Large intestine (tissue), 3 donors: ENCODE measurements around the gene TGFBR3L. TPM values are rescaled to one million over a fixed set of nuclear protein-coding genes. Genes with fewer than 3 reads are reported as not detected.

Source experiments
- DNase-seq, 2 donors: peaks; one replicate each; pipeline versions ENCODE4 v3.0.0 to v3.0.0-alpha.2; 2013
- H3K27ac ChIP-seq: one replicate; pipeline ENCODE4 v1.5.1; 2013; ENCODE audit warnings: low read length
- H3K27me3 ChIP-seq: 2 replicates; pipeline ENCODE4 v1.6.1; 2013; ENCODE audit warnings: low read length; ENCODE audit not compliant: control insufficient read depth, insufficient read depth
- H3K36me3 ChIP-seq: 2 replicates; pipeline ENCODE4 v1.6.1; 2013; ENCODE audit warnings: low read length; ENCODE audit not compliant: control insufficient read depth, insufficient read depth
- H3K4me1 ChIP-seq: one replicate; pipeline ENCODE4 v1.6.1; 2013; ENCODE audit warnings: low read length; ENCODE audit not compliant: control insufficient read depth, insufficient read depth
- H3K4me3 ChIP-seq: one replicate; pipeline ENCODE4 v1.5.1; 2013; ENCODE audit warnings: low read length
- H3K9me3 ChIP-seq: one replicate; pipeline ENCODE4 v1.6.1; 2013; ENCODE audit warnings: mild to moderate bottlenecking, low read depth, low read length, moderate library complexity; ENCODE audit not compliant: control insufficient read depth
- WGBS: methylation state at CpG from one replicate; pipeline ENCODE4 v1.1.5; 2013; ENCODE audit warnings: low lambda C conversion rate; ENCODE audit not compliant: insufficient coverage; 5-methylcytosine and 5-hydroxymethylcytosine counted together
- polyA plus RNA-seq: library from polyadenylated mRNA; unstranded; fragments of 120-200 nt; gene quantifications from one replicate; pipeline ENCODE4 v1.2.1, GENCODE V29; 2013

TGFBR3L gene
- polyA plus RNA-seq, 1 donor, result 1.4 TPM

- Histone ChIP-seq H3K36me3 (peaks cover 29% of the 10 kb centered on the region), H3K4me3 (no peak overlapping the region), H3K27ac (no peak overlapping the region), H3K9me3 (no peaks in the 10 kb centered on the region), H3K4me1 (peaks cover 15% of the 10 kb centered on the region), H3K27me3 (no peaks in the 10 kb centered on the region)
- no CpG with 5 or more reads among the region's 10 CpGs for WGBS
- DNase-seq, result no peak
These were observed 8.8 kb upstream of the TGFBR3L start for GRCh38 chr19:7905859-7906258.

DNA sequence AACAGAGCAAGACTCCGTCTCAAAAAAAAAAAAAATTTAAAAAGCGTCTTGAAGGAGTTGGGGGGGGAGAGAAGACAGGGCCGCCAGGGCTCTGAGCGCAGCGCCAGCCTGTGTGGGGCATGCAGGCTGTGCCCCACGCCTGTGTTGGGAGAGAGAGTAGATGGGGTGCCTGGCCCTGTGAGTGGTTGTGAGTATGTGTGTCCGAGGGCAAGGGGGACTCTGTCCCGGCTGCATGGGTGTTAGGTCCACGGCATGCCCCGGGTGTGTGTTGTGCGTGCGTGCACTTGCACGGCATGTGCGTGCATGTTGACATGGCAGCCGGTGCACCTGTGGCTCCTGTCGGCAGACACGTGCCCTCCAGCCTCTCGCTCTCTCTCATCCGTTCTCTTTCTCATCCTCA is 7.5 kb upstream of the TGFBR3L start:
- peaks cover 41% of the 10 kb centered on the region for H3K36me3 ChIP-seq
- no peak overlapping the region for H3K27ac ChIP-seq
- no peaks in the 10 kb centered on the region for H3K27me3 ChIP-seq
- H3K4me1 ChIP-seq, result peaks cover 15% of the 10 kb centered on the region
- H3K9me3 ChIP-seq, result no peaks in the 10 kb centered on the region
- DNase-seq, result no peak
- no CpG with 5 or more reads among the region's 19 CpGs for WGBS
- H3K4me3 ChIP-seq, result no peak overlapping the region

- no peak overlapping the region for H3K4me3 ChIP-seq
- peaks cover 45% of the 10 kb centered on the region for H3K36me3 ChIP-seq
- peaks cover 15% of the 10 kb centered on the region for H3K4me1 ChIP-seq
- no peaks in the 10 kb centered on the region for H3K9me3 ChIP-seq
- no peaks in the 10 kb centered on the region for H3K27me3 ChIP-seq
- no peak overlapping the region for H3K27ac ChIP-seq
- DNase-seq, result no peak
- WGBS, result no CpG with 5 or more reads among the region's 11 CpGs
These were observed 7.1 kb upstream of the TGFBR3L start for GRCh38 chr19:7907544-7907943.

DNA sequence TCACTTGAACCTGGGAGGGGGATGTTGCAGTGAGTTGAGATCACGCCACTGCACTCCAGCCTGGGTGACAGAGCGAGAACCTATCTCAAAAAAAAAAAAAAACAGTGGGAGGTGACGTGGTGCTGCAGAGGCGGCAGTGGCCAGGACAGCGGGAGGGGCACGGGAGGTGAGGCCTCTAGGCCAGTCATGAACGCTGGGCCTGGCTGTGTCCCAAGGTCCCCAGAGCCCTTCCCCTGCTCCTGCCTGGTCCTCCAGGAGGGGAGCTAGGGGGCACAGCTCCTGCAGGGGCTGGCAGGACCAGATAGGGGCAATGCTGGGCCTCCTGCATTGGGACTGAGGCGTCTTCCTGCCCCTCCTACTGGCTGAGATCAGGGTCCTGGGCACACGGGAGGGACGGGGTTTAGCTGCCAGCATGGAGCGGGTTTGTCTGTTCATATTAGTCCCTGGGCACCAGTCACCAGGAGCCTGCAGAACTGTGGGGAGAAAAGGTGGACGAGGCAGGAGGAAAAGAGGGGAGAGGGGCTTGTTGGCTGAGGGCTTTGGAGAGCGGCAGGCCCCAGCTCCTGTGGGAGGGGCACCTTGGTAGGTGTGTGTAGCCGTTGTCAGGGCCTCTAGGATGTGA is 6.4 kb upstream of the TGFBR3L start:
- WGBS, result no CpG with 5 or more reads among the region's 14 CpGs
- H3K4me1 ChIP-seq, result peaks cover 9% of the 10 kb centered on the region
- no peak overlapping the region for H3K4me3 ChIP-seq
- peaks cover 51% of the 10 kb centered on the region for H3K36me3 ChIP-seq
- DNase-seq, result no peak
- no peaks in the 10 kb centered on the region for H3K9me3 ChIP-seq
- no peaks in the 10 kb centered on the region for H3K27me3 ChIP-seq
- no peak overlapping the region for H3K27ac ChIP-seq

GRCh38 chr19:7908742-7909461 is 5.7 kb upstream of the TGFBR3L start:
- peaks cover 53% of the 10 kb centered on the region for H3K36me3 ChIP-seq
- WGBS, result no CpG with 5 or more reads among the region's 19 CpGs
- H3K4me1 ChIP-seq, result peaks cover 9% of the 10 kb centered on the region
- peaks cover 7% of the 10 kb centered on the region for H3K9me3 ChIP-seq
- no peaks in the 10 kb centered on the region for H3K27me3 ChIP-seq
- no peak overlapping the region for H3K4me3 ChIP-seq
- no peak overlapping the region for H3K27ac ChIP-seq
- no peak for DNase-seq

GRCh38 chr19:7909471-7910067 is 5.1 kb upstream of the TGFBR3L start:
- no peak overlapping the region for H3K27ac ChIP-seq
- peaks cover 7% of the 10 kb centered on the region for H3K9me3 ChIP-seq
- H3K27me3 ChIP-seq, result peaks cover 4% of the 10 kb centered on the region
- no CpG with 5 or more reads among the region's 21 CpGs for WGBS
- DNase-seq, result no peak
- peaks cover 53% of the 10 kb centered on the region for H3K36me3 ChIP-seq
- peaks cover 9% of the 10 kb centered on the region for H3K4me1 ChIP-seq
- H3K4me3 ChIP-seq, result no peak overlapping the region

- peaks cover 51% of the 10 kb centered on the region for H3K36me3 ChIP-seq
- WGBS, result no CpG with 5 or more reads among the region's 54 CpGs
- no peak for DNase-seq
- H3K9me3 ChIP-seq, result peaks cover 7% of the 10 kb centered on the region
- H3K27me3 ChIP-seq, result peaks cover 13% of the 10 kb centered on the region
- peaks cover under 1% of the 10 kb centered on the region for H3K4me1 ChIP-seq
- H3K4me3 ChIP-seq, result no peak overlapping the region
- H3K27ac ChIP-seq, result no peak overlapping the region
These were observed 4.1 kb upstream of the TGFBR3L start for GRCh38 chr19:7910321-7911161.

DNA sequence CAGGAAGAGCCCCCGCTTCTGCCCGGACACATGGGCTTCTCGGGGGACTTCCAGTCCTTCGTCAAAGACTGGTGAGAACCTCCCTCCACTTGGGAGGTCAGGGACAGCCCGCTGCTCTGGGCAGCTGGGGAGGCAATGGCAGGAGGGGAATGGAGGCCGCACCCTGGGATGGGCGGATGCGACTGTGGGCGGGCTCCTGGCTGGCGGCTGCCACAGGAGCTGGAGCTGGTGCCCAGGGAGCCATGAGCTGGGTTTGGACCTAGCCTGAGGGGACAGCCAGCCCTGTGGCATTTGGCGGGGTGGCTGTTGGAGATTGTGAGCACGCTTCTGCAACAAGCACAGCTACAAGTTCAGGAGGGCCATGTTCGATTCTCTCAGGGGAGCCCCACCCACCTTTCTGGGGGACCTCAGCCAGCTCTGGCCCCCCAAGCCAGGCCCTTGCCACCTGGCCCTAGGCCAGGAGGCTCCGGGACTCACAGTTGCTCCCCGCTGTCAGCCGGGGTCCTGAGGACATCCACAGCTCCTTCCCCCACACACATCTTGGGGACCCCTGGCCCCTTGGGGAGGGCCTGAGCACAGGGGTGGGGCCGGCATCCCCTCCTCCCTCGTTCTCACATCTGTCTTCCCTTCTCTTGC is 3.0 kb upstream of the TGFBR3L start:
- Histone ChIP-seq H3K9me3 (peaks cover 11% of the 10 kb centered on the region), H3K27ac (no peak overlapping the region), H3K4me3 (no peak overlapping the region), H3K27me3 (peaks cover 23% of the 10 kb centered on the region), H3K36me3 (peaks cover 42% of the 10 kb centered on the region), H3K4me1 (peaks cover 8% of the 10 kb centered on the region)
- WGBS, result no CpG with 5 or more reads among the region's 18 CpGs
- no peak for DNase-seq

- DNase-seq, result no peak
- H3K9me3 ChIP-seq, result peaks cover 11% of the 10 kb centered on the region
- WGBS, result no CpG with 5 or more reads among the region's 31 CpGs
These were observed 2.4 kb upstream of the TGFBR3L start for GRCh38 chr19:7912144-7912696.

More at GRCh38 chr19:7912144-7912696, 2.4 kb upstream of the TGFBR3L start:
- Histone ChIP-seq H3K36me3 (peaks cover 42% of the 10 kb centered on the region), H3K4me3 (no peak overlapping the region), H3K27ac (no peak overlapping the region), H3K27me3 (peaks cover 27% of the 10 kb centered on the region), H3K4me1 (peaks cover 12% of the 10 kb centered on the region)
